ENCODE data around the gene COL11A2.

The COL11A2 gene

GRCh38 chr6:33206864-33207551 lies 14.7 kb upstream of the COL11A2 start:
- DNase-seq = no peak
- 12% methylated on average over 6 of the region's 20 CpGs for WGBS (ENCODE audit: insufficient coverage)

GRCh38 chr6:33206027-33206863 lies 14.0 kb upstream of the COL11A2 start:
- ChIA-PET POLR2A (no interaction called here), CTCF (interaction anchor here (1.0 kb wide), 1 partner anchor 190 kb away, joined by 3 read pairs; no protein-coding TSS in a partner anchor)

More at GRCh38 chr6:33206864-33207551, 14.7 kb upstream of the COL11A2 start:
- peaks cover 5 to 43% (median 31%) of the 10 kb centered on the region in 4 experiments for H3K4me1 ChIP-seq (ENCODE audit: control extremely low read depth in 1 of 4, control insufficient read depth in 4 of 4, insufficient read depth in 4 of 4, low read length in 3 of 4)
- POLR2A ChIA-PET = interaction anchor here (1.1 kb wide), 1 partner anchor 63 kb away, joined by 3 read pairs; no protein-coding TSS in a partner anchor
- H3K27ac ChIP-seq (ENCODE audit: insufficient read depth in 1 of 2, low read depth in 1 of 2, low read length in 2 of 2, poor library complexity in 1 of 2, severe bottlenecking in 2 of 2) = no peak overlapping the region
- H3K9me3 ChIP-seq (ENCODE audit: control extremely low read depth in 1 of 5, control insufficient read depth in 4 of 5, insufficient read depth in 2 of 5, low read depth in 1 of 5, low read length in 4 of 5) = no peaks in the 10 kb centered on the region
- no peaks in the 10 kb centered on the region for H3K27me3 ChIP-seq (replicated peaks in 2 of 5; ENCODE audit: control insufficient read depth in 4 of 5, insufficient read depth in 5 of 5, low read length in 4 of 5)
- H3K36me3 ChIP-seq (ENCODE audit: control insufficient read depth in 4 of 4, insufficient read depth in 4 of 4, low read length in 3 of 4) = peaks cover 3 to 44% (median 30%) of the 10 kb centered on the region in 4 experiments
- CTCF ChIA-PET = interaction anchor here (1.2 kb wide), 1 partner anchor 40 kb away, joined by 4 read pairs; no protein-coding TSS in a partner anchor
- peak overlapping the region in 6 of 7 experiments; percentile 66 to 97 (median 86) for H3K4me3 ChIP-seq (ENCODE audit: control insufficient read depth in 1 of 7, extremely low read depth in 1 of 7, insufficient read depth in 4 of 7, low read depth in 2 of 7, low read length in 6 of 7)

GRCh38 chr6:33205191-33206026 lies 13.1 kb upstream of the COL11A2 start:
- ChIA-PET CTCF (interaction anchor here (1.0 to 1.4 kb wide), 3 partner anchors 10 to 189 kb away, joined by 3 read pairs; no protein-coding TSS in a partner anchor), POLR2A (no interaction called here)
- H3K27ac ChIP-seq (ENCODE audit: insufficient read depth in 1 of 2, low read depth in 1 of 2, low read length in 2 of 2, poor library complexity in 1 of 2, severe bottlenecking in 2 of 2) = no peak overlapping the region
- peaks cover 5 to 53% (median 43%) of the 10 kb centered on the region in 4 experiments for H3K4me1 ChIP-seq (ENCODE audit: control extremely low read depth in 1 of 4, control insufficient read depth in 4 of 4, insufficient read depth in 4 of 4, low read length in 3 of 4)
- DNase-seq = peak in 1 of 3 donors; percentile 29
- peak overlapping the region; percentile 45 to 94 (median 80) for H3K4me3 ChIP-seq (ENCODE audit: control insufficient read depth in 1 of 7, extremely low read depth in 1 of 7, insufficient read depth in 4 of 7, low read depth in 2 of 7, low read length in 6 of 7)
- H3K27me3 ChIP-seq (replicated peaks in 2 of 5; ENCODE audit: control insufficient read depth in 4 of 5, insufficient read depth in 5 of 5, low read length in 4 of 5) = no peaks in the 10 kb centered on the region
- H3K36me3 ChIP-seq (ENCODE audit: control insufficient read depth in 4 of 4, insufficient read depth in 4 of 4, low read length in 3 of 4) = peaks cover 2 to 36% (median 25%) of the 10 kb centered on the region in 4 experiments
- WGBS (ENCODE audit: insufficient coverage) = 43% methylated on average over 9 of the region's 17 CpGs
- no peaks in the 10 kb centered on the region for H3K9me3 ChIP-seq (ENCODE audit: control extremely low read depth in 1 of 5, control insufficient read depth in 4 of 5, insufficient read depth in 2 of 5, low read depth in 1 of 5, low read length in 4 of 5)

More at GRCh38 chr6:33206027-33206863, 14.0 kb upstream of the COL11A2 start:
- H3K27ac ChIP-seq (ENCODE audit: insufficient read depth in 1 of 2, low read depth in 1 of 2, low read length in 2 of 2, poor library complexity in 1 of 2, severe bottlenecking in 2 of 2) = no peak overlapping the region
- peaks cover 5 to 50% (median 38%) of the 10 kb centered on the region in 4 experiments for H3K4me1 ChIP-seq (ENCODE audit: control extremely low read depth in 1 of 4, control insufficient read depth in 4 of 4, insufficient read depth in 4 of 4, low read length in 3 of 4)
- peaks cover 3 to 42% (median 28%) of the 10 kb centered on the region in 4 experiments for H3K36me3 ChIP-seq (ENCODE audit: control insufficient read depth in 4 of 4, insufficient read depth in 4 of 4, low read length in 3 of 4)
- H3K9me3 ChIP-seq (ENCODE audit: control extremely low read depth in 1 of 5, control insufficient read depth in 4 of 5, insufficient read depth in 2 of 5, low read depth in 1 of 5, low read length in 4 of 5) = no peaks in the 10 kb centered on the region
- no peaks in the 10 kb centered on the region for H3K27me3 ChIP-seq (replicated peaks in 2 of 5; ENCODE audit: control insufficient read depth in 4 of 5, insufficient read depth in 5 of 5, low read length in 4 of 5)
- peak overlapping the region in 1 of 7 experiments; percentile 89 for H3K4me3 ChIP-seq (ENCODE audit: control insufficient read depth in 1 of 7, extremely low read depth in 1 of 7, insufficient read depth in 4 of 7, low read depth in 2 of 7, low read length in 6 of 7)
- no CpG with 5 or more reads among the region's 3 CpGs for WGBS (ENCODE audit: insufficient coverage)
- no peak for DNase-seq

- peak; percentile 90 to 91 (median 91) for DNase-seq
- peaks cover 6 to 56% (median 45%) of the 10 kb centered on the region in 4 experiments for H3K4me1 ChIP-seq (ENCODE audit: control extremely low read depth in 1 of 4, control insufficient read depth in 4 of 4, insufficient read depth in 4 of 4, low read length in 3 of 4)
- CTCF ChIA-PET = interaction anchor here (0.7 to 1.4 kb wide), 3 partner anchors 9 to 78 kb away, joined by 3 to 4 read pairs (median 3); no protein-coding TSS in a partner anchor
- H3K27me3 ChIP-seq (replicated peaks in 2 of 5; ENCODE audit: control insufficient read depth in 4 of 5, insufficient read depth in 5 of 5, low read length in 4 of 5) = no peaks in the 10 kb centered on the region
- POLR2A ChIA-PET = interaction anchor here (0.6 kb wide), 1 partner anchor 44 kb away, joined by 3 read pairs; no protein-coding TSS in a partner anchor
- H3K36me3 ChIP-seq (ENCODE audit: control insufficient read depth in 4 of 4, insufficient read depth in 4 of 4, low read length in 3 of 4) = peaks cover 2 to 28% (median 18%) of the 10 kb centered on the region in 4 experiments
- WGBS (ENCODE audit: insufficient coverage) = under 1% methylated on average over 43 of the region's 48 CpGs
- no peaks in the 10 kb centered on the region for H3K9me3 ChIP-seq (ENCODE audit: control extremely low read depth in 1 of 5, control insufficient read depth in 4 of 5, insufficient read depth in 2 of 5, low read depth in 1 of 5, low read length in 4 of 5)
- H3K27ac ChIP-seq (ENCODE audit: insufficient read depth in 1 of 2, low read depth in 1 of 2, low read length in 2 of 2, poor library complexity in 1 of 2, severe bottlenecking in 2 of 2) = peak within 1 kb of the TSS in 1 of 2 experiments; percentile 51
- H3K4me3 ChIP-seq (ENCODE audit: control insufficient read depth in 1 of 7, extremely low read depth in 1 of 7, insufficient read depth in 4 of 7, low read depth in 2 of 7, low read length in 6 of 7) = peak within 1 kb of the TSS; percentile 45 to 94 (median 80)
Measured at GRCh38 chr6:33204415-33205190, 12.3 kb upstream of the COL11A2 start, which contains the start of gene HSD17B8. TSS of gene HSD17B8 (plus strand) at chr6:33204655. CDS start at chr6:33204669, 14 bp downstream.

- Histone ChIP-seq H3K4me1 (ENCODE audit: control extremely low read depth in 1 of 4, control insufficient read depth in 4 of 4, insufficient read depth in 4 of 4, low read length in 3 of 4) (peaks cover 8 to 59% (median 48%) of the 10 kb centered on the region in 4 experiments), H3K27me3 (replicated peaks in 2 of 5; ENCODE audit: control insufficient read depth in 4 of 5, insufficient read depth in 5 of 5, low read length in 4 of 5) (no peaks in the 10 kb centered on the region), H3K27ac (ENCODE audit: insufficient read depth in 1 of 2, low read depth in 1 of 2, low read length in 2 of 2, poor library complexity in 1 of 2, severe bottlenecking in 2 of 2) (no peak overlapping the region), H3K36me3 (ENCODE audit: control insufficient read depth in 4 of 4, insufficient read depth in 4 of 4, low read length in 3 of 4) (peaks cover 2 to 27% (median 17%) of the 10 kb centered on the region in 4 experiments), H3K9me3 (ENCODE audit: control extremely low read depth in 1 of 5, control insufficient read depth in 4 of 5, insufficient read depth in 2 of 5, low read depth in 1 of 5, low read length in 4 of 5) (no peaks in the 10 kb centered on the region), H3K4me3 (ENCODE audit: control insufficient read depth in 1 of 7, extremely low read depth in 1 of 7, insufficient read depth in 4 of 7, low read depth in 2 of 7, low read length in 6 of 7) (peak overlapping the region in 4 of 7 experiments; percentile 78 to 94 (median 87))
- 0% methylated on average over 2 of the region's 4 CpGs for whole genome bisulfite sequencing (ENCODE audit: insufficient coverage)
- ChIA-PET POLR2A (interaction anchor here (0.6 kb wide), 1 partner anchor 44 kb away, joined by 3 read pairs; no protein-coding TSS in a partner anchor), CTCF (interaction anchor here (0.7 to 1.4 kb wide), 2 partner anchors 44 to 78 kb away, joined by 3 to 4 read pairs; no protein-coding TSS in a partner anchor)
- DNase-seq = no peak
Measured at GRCh38 chr6:33204165-33204414, 11.8 kb upstream of the COL11A2 start.

Measured in common myeloid progenitor, CD34-positive (primary cell).